Endodermal cell (in vitro differentiated cells): ENCODE data around the gene PEBP1. TPM values are rescaled to one million over a fixed set of nuclear protein-coding genes. Genes with fewer than 3 reads are reported as not detected.

Experiments
- DNase-seq: peaks from one replicate; pipeline ENCODE4 v3.0.0-alpha.2; 2017
- H3K27ac ChIP-seq: 2 replicates; pipeline ENCODE4 v1.5.1; 2013; ENCODE audit warnings: mild to moderate bottlenecking, low read depth, low read length, moderate library complexity
- H3K27me3 ChIP-seq: 2 replicates; pipeline ENCODE4 v1.6.1; 2013; ENCODE audit warnings: mild to moderate bottlenecking, low read length, moderate library complexity; ENCODE audit not compliant: insufficient read depth, control insufficient read depth, poor library complexity, severe bottlenecking
- H3K36me3 ChIP-seq: 2 replicates; pipeline ENCODE4 v1.7.0; 2013; ENCODE audit warnings: mild to moderate bottlenecking, low read length, moderate library complexity; ENCODE audit not compliant: control insufficient read depth, insufficient read depth
- H3K4me1 ChIP-seq: one replicate; pipeline ENCODE4 v1.7.0; 2013; ENCODE audit warnings: low read length; ENCODE audit not compliant: control insufficient read depth, insufficient read depth
- H3K4me3 ChIP-seq: 2 replicates; pipeline ENCODE4 v1.5.1; 2013; ENCODE audit warnings: mild to moderate bottlenecking, low read length, moderate library complexity
- H3K9ac ChIP-seq: 2 replicates; pipeline ENCODE4 v1.6.1; 2013; ENCODE audit warnings: mild to moderate bottlenecking, low read length, moderate library complexity; ENCODE audit not compliant: poor library complexity, severe bottlenecking; ENCODE audit errors: extremely low read depth
- H3K9me3 ChIP-seq: 2 replicates; pipeline ENCODE4 v1.6.1; 2013; ENCODE audit warnings: mild to moderate bottlenecking, low read length, moderate library complexity; ENCODE audit not compliant: control insufficient read depth
- H3K27ac Mint-ChIP-seq: 2 replicates; pipeline ENCODE4 v1.8.0; 2020; ENCODE audit warnings: mixed read lengths
- H3K27me3 Mint-ChIP-seq: 2 replicates; pipeline ENCODE4 v1.8.0; 2021; ENCODE audit warnings: mild to moderate bottlenecking, mixed read lengths; ENCODE audit not compliant: insufficient read depth
- H3K36me3 Mint-ChIP-seq: 2 replicates; pipeline ENCODE4 v1.8.0; 2020; ENCODE audit warnings: low read depth, mixed read lengths
- H3K4me1 Mint-ChIP-seq: 2 replicates; pipeline ENCODE4 v1.8.0; 2020; ENCODE audit warnings: mixed read lengths
- H3K4me3 Mint-ChIP-seq: 2 replicates; pipeline ENCODE4 v1.8.0; 2020; ENCODE audit warnings: mild to moderate bottlenecking, moderate library complexity, mixed read lengths
- H3K9me3 Mint-ChIP-seq: 2 replicates; pipeline ENCODE4 v1.8.0; 2020; ENCODE audit warnings: mild to moderate bottlenecking, mixed read lengths
- WGBS, 2 experiments: methylation state at CpG; one replicate each; pipeline versions ENCODE4 v1.1.5 to v1.1.7; 2013; ENCODE audit warnings: missing lambda C conversion rate in 2 of 2, mixed read lengths in 1 of 2; ENCODE audit not compliant: insufficient coverage in 1 of 2, insufficient read length in 1 of 2; 5-methylcytosine and 5-hydroxymethylcytosine counted together
- total RNA-seq, 2 donors: library from RNA; stranded (reverse); fragmentation: NEBNext Ultra II Directional in 1 of 2; extraction: Animal tissue kit (Norgen Biotek cat#: 25700) in 1 of 2; gene quantifications; 2 replicates in 1 of 2; 3 replicates in 1 of 2; pipeline ENCODE4 v1.2.1, GENCODE V29; 2021
- TF ChIP-seq, protein P1 (sequence below): fragments of 200-600 bp; sonication (generic); conservative IDR thresholded peaks from 2 replicates; pipeline ENCODE4 v1.5.0; 2021; ENCODE audit warnings: antibody characterized with exemption, mild to moderate bottlenecking

The PEBP1 gene
- total RNA-seq, 2 donors from 2014 or later, result 153 to 158 TPM

DNA sequence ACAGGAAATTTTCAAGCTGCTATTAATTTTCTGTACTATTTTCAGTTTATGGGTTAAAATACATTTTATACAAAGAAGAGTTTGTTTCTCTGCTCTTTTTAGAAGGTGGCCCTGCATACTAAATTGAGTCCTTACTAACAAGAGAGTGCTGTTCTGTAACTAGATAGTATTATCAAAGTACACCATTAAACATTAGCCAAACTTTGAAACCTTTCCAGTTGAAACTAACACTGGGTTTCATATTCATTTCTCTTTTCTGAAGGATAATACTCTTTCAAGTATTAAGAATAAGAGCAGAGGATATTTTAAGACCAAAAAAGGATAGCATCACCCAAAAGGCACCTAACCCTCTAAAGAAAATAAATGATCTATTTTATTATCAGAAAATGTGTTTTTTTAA is 47.2 kb downstream of the PEBP1 start:
- Histone ChIP-seq H3K27ac (no peak overlapping the region), H3K4me3 (no peak overlapping the region), H3K27me3 (no peaks in the 10 kb centered on the region), H3K9ac (no peak overlapping the region), H3K4me1 (no peaks in the 10 kb centered on the region), H3K9me3 (no peaks in the 10 kb centered on the region), H3K36me3 (no peaks in the 10 kb centered on the region)
- Mint-ChIP-seq H3K4me3 (no peak overlapping the region), H3K27me3 (no peaks in the 10 kb centered on the region), H3K9me3 (no peaks in the 10 kb centered on the region), H3K4me1 (no peaks in the 10 kb centered on the region), H3K27ac (no peak overlapping the region), H3K36me3 (peaks cover 17% of the 10 kb centered on the region)
- TF ChIP-seq, protein P1, sequence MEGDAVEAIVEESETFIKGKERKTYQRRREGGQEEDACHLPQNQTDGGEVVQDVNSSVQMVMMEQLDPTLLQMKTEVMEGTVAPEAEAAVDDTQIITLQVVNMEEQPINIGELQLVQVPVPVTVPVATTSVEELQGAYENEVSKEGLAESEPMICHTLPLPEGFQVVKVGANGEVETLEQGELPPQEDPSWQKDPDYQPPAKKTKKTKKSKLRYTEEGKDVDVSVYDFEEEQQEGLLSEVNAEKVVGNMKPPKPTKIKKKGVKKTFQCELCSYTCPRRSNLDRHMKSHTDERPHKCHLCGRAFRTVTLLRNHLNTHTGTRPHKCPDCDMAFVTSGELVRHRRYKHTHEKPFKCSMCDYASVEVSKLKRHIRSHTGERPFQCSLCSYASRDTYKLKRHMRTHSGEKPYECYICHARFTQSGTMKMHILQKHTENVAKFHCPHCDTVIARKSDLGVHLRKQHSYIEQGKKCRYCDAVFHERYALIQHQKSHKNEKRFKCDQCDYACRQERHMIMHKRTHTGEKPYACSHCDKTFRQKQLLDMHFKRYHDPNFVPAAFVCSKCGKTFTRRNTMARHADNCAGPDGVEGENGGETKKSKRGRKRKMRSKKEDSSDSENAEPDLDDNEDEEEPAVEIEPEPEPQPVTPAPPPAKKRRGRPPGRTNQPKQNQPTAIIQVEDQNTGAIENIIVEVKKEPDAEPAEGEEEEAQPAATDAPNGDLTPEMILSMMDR, result no peak
- no peak for DNase-seq

DNA sequence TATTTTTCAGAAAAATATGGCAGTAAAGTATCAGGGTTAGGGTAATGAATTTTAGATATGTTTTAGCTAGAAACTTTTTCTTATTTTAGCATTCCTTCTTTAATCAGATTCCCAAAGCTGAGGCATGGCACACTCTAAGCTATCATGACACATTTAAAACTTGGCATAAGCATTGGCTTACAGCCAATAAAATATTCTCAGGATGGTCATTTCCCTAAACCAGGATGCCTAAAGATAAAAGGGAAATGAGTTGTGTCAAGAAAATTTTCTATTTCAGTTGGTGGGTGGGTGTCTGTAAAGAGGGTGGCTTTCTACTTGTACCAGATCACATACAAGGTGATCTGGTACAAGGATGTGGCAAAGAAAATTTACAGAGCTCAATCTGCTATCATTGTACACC is 47.8 kb downstream of the PEBP1 start:
- no peak overlapping the region for H3K4me3 Mint-ChIP-seq
- Histone ChIP-seq H3K9ac (no peak overlapping the region), H3K27me3 (no peaks in the 10 kb centered on the region), H3K9me3 (no peaks in the 10 kb centered on the region), H3K4me1 (no peaks in the 10 kb centered on the region), H3K4me3 (no peak overlapping the region), H3K27ac (no peak overlapping the region), H3K36me3 (no peaks in the 10 kb centered on the region)
- no peaks in the 10 kb centered on the region for H3K9me3 Mint-ChIP-seq
- H3K36me3 Mint-ChIP-seq, result peaks cover 18% of the 10 kb centered on the region
- TF ChIP-seq, protein P1, result no peak
- DNase-seq, result no peak
- no peaks in the 10 kb centered on the region for H3K4me1 Mint-ChIP-seq
- no peak overlapping the region for H3K27ac Mint-ChIP-seq
- H3K27me3 Mint-ChIP-seq, result no peaks in the 10 kb centered on the region

DNA sequence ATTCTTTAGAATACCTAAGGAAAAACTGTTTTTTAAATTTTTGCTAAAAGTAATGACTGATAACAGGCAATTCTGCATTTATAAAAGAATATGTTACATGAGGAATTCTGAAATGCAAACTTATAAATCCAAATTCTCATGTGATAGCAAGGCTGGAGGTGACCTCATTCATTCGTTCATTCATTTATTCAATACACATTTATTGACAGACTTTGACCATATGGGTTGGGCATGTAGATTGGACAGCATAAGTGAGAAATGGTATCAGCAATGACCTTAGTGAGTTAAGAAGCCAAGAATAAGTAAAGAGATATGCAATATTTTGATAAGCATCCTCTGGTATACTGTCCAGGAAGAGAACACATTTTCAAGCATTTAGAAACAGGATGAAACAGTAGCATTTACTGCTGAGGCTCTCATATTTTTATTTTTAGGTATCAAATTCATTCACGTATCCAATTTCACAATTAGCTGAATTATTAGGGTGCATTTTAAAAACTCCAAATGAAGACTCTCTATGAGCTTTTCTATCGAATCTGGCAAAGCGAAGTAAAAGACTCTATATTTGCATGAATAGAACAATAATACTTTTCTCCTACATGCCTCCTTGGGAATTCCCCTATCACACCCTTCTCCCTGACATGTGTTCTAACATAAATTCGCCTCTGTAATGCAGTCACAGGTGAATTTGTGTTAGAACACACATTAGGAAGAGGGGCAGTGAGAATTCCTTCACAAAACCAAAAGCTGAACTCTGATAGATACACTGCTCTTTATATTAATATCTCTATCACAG is 49.9 kb downstream of the PEBP1 start:
- no peaks in the 10 kb centered on the region for H3K27me3 ChIP-seq
- H3K27ac ChIP-seq, result no peak overlapping the region
- Mint-ChIP-seq H3K4me3 (no peak overlapping the region), H3K27ac (no peak overlapping the region), H3K27me3 (no peaks in the 10 kb centered on the region), H3K4me1 (peaks cover 10% of the 10 kb centered on the region), H3K9me3 (no peaks in the 10 kb centered on the region), H3K36me3 (peaks cover 10% of the 10 kb centered on the region)
- no peaks in the 10 kb centered on the region for H3K36me3 ChIP-seq
- no peak for DNase-seq
- no peak overlapping the region for H3K9ac ChIP-seq
- no peak overlapping the region for H3K4me3 ChIP-seq
- no peaks in the 10 kb centered on the region for H3K9me3 ChIP-seq
- TF ChIP-seq, protein P1, result no peak
- 88 to 96% methylated on average over 3 to 4 of the region's 5 CpGs for WGBS, 2 experiments
- peaks cover 4% of the 10 kb centered on the region for H3K4me1 ChIP-seq
